Esophagus (tissue), 2 donors: ENCODE results near the gene HOXA3. TPM values are rescaled to one million over a fixed set of nuclear protein-coding genes. Genes with fewer than 3 reads are reported as not detected.

Experiments used
- H3K27ac ChIP-seq, 2 donors: one replicate each; pipeline ENCODE4 v1.5.1; 2013; ENCODE audit warnings: low read depth in 2 of 2, mild to moderate bottlenecking in 2 of 2, inconsistent platforms in 1 of 2, low read length in 1 of 2, moderate library complexity in 1 of 2
- H3K27me3 ChIP-seq, 2 donors: one replicate each; pipeline ENCODE4 v1.6.1; 2013; ENCODE audit warnings: low read length in 2 of 2, control low read depth in 1 of 2, mild to moderate bottlenecking in 1 of 2; ENCODE audit not compliant: insufficient read depth in 2 of 2, control insufficient read depth in 1 of 2
- H3K36me3 ChIP-seq, 2 donors: one replicate each; pipeline ENCODE4 v1.6.1; 2013; ENCODE audit warnings: low read length in 1 of 2; ENCODE audit not compliant: control insufficient read depth in 2 of 2, insufficient read depth in 2 of 2
- H3K4me1 ChIP-seq, 2 donors: one replicate each; pipeline ENCODE4 v1.6.1; 2013; ENCODE audit warnings: low read length in 1 of 2; ENCODE audit not compliant: control insufficient read depth in 2 of 2, insufficient read depth in 2 of 2
- H3K4me3 ChIP-seq, 2 donors: one replicate each; pipeline ENCODE4 v1.5.1; 2013; ENCODE audit warnings: low read length in 2 of 2, mild to moderate bottlenecking in 2 of 2, low read depth in 1 of 2, moderate library complexity in 1 of 2
- H3K9me3 ChIP-seq, 2 donors: one replicate each; pipeline ENCODE4 v1.6.1; 2013; ENCODE audit warnings: mild to moderate bottlenecking in 2 of 2, low read depth in 1 of 2, low read length in 1 of 2, moderate library complexity in 1 of 2; ENCODE audit not compliant: control insufficient read depth in 2 of 2, insufficient read depth in 1 of 2
- WGBS, 2 donors: extraction: QIAGEN DNeasy Blood & Tissue Kit; methylation state at CpG; one replicate each; pipeline ENCODE4 v1.1.7; 2013; 5-methylcytosine and 5-hydroxymethylcytosine counted together
- polyA plus RNA-seq, 2 donors: library from polyadenylated mRNA; stranded (reverse); fragments of 200-250 nt; gene quantifications; one replicate each; pipeline ENCODE4 v1.2.3, GENCODE V29; 2013
- donor health status: healthy with polysubstance abuse.
- donor health status: Bipolar disorder and iron deficiency.

Gene HOXA3
- polyA plus RNA-seq, 2 donors = 3.3 to 4.3 TPM

- peak within 1 kb of the TSS; percentile 65 to 75 for H3K4me3 ChIP-seq
- no peaks in the 10 kb centered on the region for H3K9me3 ChIP-seq
- H3K36me3 ChIP-seq = no peaks in the 10 kb centered on the region
- no peaks in the 10 kb centered on the region for H3K27me3 ChIP-seq
- H3K4me1 ChIP-seq = peaks cover 0 to 2% of the 10 kb centered on the region in 2 donors
- WGBS, 2 donors = 4 to 6% methylated on average over 29 of the region's 29 CpGs
- peak within 1 kb of the TSS; percentile 93 for H3K27ac ChIP-seq
Observed at GRCh38 chr7:27102581-27103442, 49.6 kb downstream of the HOXA3 start, which contains the start of gene HOXA2. HOXA2 (minus strand) TSS chr7:27102683; CDS start chr7:27102500, 183 bp downstream.

GRCh38 chr7:27101957-27102580 lies 50.3 kb downstream of the HOXA3 start:
- H3K9me3 ChIP-seq = no peaks in the 10 kb centered on the region
- WGBS, 2 donors = 2 to 4% methylated on average over 34 to 39 of the region's 39 CpGs
- no peaks in the 10 kb centered on the region for H3K36me3 ChIP-seq
- peak overlapping the region; percentile 65 to 75 for H3K4me3 ChIP-seq
- peak overlapping the region; percentile 93 for H3K27ac ChIP-seq
- no peaks in the 10 kb centered on the region for H3K27me3 ChIP-seq
- H3K4me1 ChIP-seq = peaks cover 0 to 2% of the 10 kb centered on the region in 2 donors

- peak overlapping the region; percentile 65 to 75 for H3K4me3 ChIP-seq
- H3K9me3 ChIP-seq = no peaks in the 10 kb centered on the region
- H3K27ac ChIP-seq = peak overlapping the region; percentile 93
- peaks cover 0 to 2% of the 10 kb centered on the region in 2 donors for H3K4me1 ChIP-seq
- no peaks in the 10 kb centered on the region for H3K27me3 ChIP-seq
- WGBS, 2 donors = 19 to 23% methylated on average over 25 of the region's 25 CpGs
- no peaks in the 10 kb centered on the region for H3K36me3 ChIP-seq
Observed at GRCh38 chr7:27101171-27101956, 51.0 kb downstream of the HOXA3 start.

- Histone ChIP-seq H3K4me3 (peak overlapping the region; percentile 65 to 75), H3K4me1 (peaks cover 0 to 2% of the 10 kb centered on the region in 2 donors), H3K9me3 (no peaks in the 10 kb centered on the region), H3K36me3 (no peaks in the 10 kb centered on the region), H3K27ac (peak overlapping the region; percentile 93), H3K27me3 (no peaks in the 10 kb centered on the region)
- 25 to 27% methylated on average over 8 of the region's 8 CpGs for WGBS, 2 donors
Observed at GRCh38 chr7:27100694-27101170, 51.7 kb downstream of the HOXA3 start.

- Histone ChIP-seq H3K9me3 (no peaks in the 10 kb centered on the region), H3K4me3 (peak overlapping the region in 1 of 2 donors; percentile 91), H3K36me3 (no peaks in the 10 kb centered on the region), H3K27me3 (no peaks in the 10 kb centered on the region), H3K27ac (peak overlapping the region; percentile 95 to 97), H3K4me1 (peaks cover 4 to 5% of the 10 kb centered on the region in 2 donors)
- 40 to 45% methylated on average over 8 of the region's 8 CpGs for WGBS, 2 donors
Observed at GRCh38 chr7:27099453-27100370, 52.7 kb downstream of the HOXA3 start.

- no peaks in the 10 kb centered on the region for H3K36me3 ChIP-seq
- H3K27ac ChIP-seq = peak overlapping the region; percentile 95 to 97
- no peaks in the 10 kb centered on the region for H3K27me3 ChIP-seq
- 12 to 18% methylated on average over 38 of the region's 38 CpGs for WGBS, 2 donors
- H3K4me3 ChIP-seq = peak overlapping the region; percentile 59 to 91
- H3K9me3 ChIP-seq = no peaks in the 10 kb centered on the region
- H3K4me1 ChIP-seq = peaks cover 4 to 5% of the 10 kb centered on the region in 2 donors
Observed at GRCh38 chr7:27098578-27099451, 53.6 kb downstream of the HOXA3 start.

GRCh38 chr7:27097686-27098577 lies 54.5 kb downstream of the HOXA3 start:
- Histone ChIP-seq H3K9me3 (no peaks in the 10 kb centered on the region), H3K27ac (peak overlapping the region; percentile 95 to 97), H3K36me3 (no peaks in the 10 kb centered on the region), H3K4me1 (peaks cover 4 to 5% of the 10 kb centered on the region in 2 donors), H3K4me3 (peak overlapping the region; percentile 59 to 91), H3K27me3 (no peaks in the 10 kb centered on the region)
- 13 to 17% methylated on average over 30 to 35 of the region's 35 CpGs for WGBS, 2 donors
